NCI-H1105 (cell line): ENCODE results near the gene IFIT3.

Experiments used
- DNase-seq: peaks from one replicate; lab custom pipeline; 2025; lab: John Stamatoyannopoulos, UW

The IFIT3 gene

DNA sequence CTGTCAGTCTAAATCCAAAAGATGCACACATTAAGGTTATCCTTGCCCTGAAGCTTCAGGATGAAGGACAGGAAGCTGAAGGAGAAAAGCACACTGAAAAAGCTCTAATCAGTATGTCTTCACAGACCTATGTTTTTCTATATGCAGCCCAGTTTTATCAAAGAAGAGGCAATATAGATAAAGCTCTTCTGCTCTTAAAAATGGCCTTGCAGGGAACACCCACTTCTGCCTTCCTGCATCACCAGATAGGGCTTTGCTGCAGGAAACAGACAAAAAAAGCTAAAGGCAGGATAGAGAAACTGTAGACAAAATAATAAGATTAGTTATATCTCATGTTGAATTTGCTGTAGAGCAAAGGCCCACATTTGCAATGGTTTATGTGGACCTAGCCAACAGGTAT, 35.1 kb downstream of the IFIT3 start:
- DNase-seq, result no peak

DNA sequence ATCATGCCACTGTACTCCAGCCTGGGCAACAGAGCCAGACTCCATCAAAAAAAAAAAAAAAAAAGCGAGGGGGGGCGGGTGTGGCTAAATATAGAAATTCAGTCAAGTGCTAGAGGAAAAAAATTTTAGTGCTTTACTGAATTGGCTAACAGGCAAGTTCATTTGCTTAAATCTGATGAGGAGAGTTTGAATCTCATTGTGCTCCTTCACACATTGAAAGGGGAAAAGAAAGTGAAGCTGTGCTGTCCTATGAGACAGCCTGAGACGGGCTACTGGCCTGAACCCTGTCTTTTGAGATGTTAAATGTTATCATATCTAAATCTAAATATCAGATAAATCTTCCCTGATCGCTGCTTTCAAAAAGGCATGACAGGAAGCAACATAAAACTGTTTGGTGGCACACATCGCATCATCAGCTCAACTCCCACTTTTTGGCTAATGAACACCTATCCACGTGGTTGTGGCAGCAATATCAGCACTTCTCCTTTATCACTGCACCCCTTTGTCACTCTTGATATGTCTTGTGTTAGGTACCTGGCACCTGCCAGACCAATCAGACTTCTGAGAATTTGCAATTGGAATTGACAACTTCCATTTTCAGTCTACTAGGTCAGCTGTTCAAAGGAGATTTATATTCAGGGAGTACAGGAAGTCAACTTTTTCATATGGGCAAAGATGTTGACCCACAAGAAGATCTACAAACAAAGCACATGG, 36.1 kb downstream of the IFIT3 start:
- no peak for DNase-seq

DNA sequence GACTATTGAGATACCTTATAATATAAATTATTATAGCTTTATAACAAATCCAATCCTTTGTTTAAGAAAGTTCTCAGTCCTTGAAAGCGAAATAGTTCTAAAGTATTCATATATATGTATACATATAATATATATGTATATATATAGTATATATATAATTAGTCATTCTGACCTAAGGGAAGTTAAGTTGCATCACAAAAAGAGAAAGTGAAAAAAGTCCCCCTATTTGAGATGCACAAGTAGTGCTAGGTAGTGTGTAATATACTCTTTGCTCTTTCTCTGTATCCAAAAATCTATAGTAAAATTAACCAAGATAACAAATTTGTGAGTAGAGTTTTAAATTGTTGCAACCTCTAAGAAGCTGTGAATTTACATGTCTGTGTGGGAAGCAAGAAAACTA, 36.7 kb downstream of the IFIT3 start:
- DNase-seq, result no peak

DNA sequence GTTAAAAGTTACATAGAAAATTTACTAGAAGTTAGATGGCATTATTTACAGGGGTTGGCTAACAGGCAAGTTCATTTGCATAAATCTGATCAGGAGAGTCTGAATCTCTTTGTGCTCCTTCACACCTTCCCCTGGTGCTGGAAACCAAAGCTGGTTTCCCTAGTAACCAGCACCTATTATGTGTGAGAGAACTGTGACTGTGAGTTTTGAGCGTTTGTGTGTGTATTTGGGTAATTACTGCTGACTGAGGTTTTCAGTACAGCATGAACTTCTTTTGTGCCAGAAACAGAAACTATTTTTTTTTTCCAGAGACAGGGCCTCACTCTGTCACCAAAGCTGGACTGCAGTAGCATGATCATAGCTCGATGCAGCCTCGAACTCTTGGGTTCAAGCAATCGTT, 39.7 kb downstream of the IFIT3 start:
- DNase-seq, result no peak

DNA sequence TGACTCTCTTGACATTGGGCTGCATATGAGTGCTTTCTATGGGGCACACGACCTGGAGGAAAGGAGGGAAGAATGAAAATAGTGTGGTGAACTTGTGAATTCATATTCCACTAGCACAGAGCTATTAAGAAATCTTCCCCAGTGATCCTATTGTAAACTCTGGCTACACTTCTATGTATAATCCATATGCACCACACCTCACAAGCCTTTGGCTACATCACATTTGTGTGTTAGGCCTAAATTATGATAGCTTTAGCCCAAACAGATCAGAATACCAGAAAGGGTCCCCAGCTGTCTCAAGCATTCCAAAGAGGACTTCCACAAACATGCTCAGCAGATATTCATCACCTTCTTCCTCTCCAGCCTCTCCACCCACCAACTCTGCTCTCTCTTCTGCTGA, 40.3 kb downstream of the IFIT3 start:
- DNase-seq, result no peak

DNA sequence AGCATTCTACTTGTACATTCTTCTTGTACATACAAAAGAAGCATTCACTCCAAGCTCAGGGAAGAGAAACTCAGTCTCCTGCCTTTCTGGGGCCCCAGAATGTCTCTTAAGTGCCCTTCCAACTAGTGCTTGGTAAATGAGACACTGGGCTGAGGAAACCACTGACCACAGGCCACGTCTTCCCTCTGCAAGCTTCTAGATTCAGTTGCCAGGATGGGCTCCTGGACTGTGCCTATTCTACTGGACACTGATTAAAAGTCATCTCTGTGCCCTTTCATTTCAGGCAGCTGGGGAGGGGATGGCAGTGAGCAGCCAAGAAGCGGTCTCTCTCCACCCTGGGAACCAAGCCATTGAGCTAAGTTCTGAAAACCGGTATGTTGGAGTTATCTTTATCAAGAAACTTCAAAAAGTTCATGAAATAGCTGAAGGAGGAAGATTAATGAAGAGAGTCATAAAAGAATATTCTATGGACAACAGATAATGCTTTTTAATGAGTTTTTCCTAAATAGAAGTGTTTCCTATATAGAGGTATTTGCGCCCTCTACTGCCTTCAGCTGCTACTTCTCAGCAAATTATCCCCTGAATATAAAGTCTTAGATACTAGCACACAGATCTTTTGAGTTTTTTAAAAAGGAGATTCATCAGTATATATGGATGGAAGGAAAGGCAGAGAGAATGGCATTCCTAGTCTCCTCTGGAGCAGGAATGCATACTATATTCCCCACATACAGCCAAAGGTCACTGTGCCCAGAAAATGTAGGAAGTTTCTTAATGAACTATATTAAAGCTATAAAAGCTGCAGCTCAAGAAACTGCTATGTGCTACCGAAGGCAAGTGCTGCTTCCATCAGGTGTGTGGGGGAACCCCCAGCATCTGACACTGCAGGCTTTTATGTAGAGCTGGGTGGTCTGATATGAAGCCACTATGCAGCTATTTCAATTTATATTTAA, 41.6 kb downstream of the IFIT3 start:
- DNase-seq, result no peak

DNA sequence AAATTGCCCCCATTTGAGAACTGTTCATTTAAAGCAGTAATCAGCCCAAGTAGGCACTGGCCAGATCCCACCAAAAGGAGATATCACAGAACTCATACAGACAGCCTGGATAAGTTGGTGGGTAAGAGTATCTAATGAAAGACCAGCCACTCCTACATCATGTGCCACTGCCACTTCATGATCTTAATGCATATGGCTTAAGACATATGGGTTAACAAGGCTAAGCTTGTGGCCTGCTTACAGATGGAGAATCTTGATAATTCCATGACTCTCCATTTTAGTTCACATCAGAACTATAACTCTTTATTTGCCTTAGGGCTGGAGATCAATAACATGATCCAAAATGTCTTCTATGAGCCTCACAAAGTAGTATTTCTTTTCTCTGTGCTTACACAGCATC, 43.3 kb downstream of the IFIT3 start:
- DNase-seq, result no peak

DNA sequence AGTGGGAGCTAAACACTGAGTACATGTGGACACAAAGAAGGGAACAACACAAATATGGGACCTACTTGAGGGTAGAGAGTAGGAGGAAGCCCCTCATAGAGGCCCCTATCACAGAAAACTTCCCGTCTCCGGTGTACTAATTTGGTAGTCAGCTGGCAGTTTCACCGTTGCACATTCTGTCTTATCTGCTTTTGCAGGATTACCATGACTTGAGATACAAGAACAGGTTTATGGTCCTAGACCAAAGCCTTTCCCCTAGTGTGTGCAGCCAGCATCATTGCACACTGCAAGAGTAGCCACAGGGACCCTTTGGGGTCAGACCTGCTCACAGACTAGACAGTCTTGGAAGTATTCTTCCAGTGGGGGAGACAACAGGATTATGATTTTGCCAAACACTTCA, 44.2 kb downstream of the IFIT3 start:
- no peak for DNase-seq

DNA sequence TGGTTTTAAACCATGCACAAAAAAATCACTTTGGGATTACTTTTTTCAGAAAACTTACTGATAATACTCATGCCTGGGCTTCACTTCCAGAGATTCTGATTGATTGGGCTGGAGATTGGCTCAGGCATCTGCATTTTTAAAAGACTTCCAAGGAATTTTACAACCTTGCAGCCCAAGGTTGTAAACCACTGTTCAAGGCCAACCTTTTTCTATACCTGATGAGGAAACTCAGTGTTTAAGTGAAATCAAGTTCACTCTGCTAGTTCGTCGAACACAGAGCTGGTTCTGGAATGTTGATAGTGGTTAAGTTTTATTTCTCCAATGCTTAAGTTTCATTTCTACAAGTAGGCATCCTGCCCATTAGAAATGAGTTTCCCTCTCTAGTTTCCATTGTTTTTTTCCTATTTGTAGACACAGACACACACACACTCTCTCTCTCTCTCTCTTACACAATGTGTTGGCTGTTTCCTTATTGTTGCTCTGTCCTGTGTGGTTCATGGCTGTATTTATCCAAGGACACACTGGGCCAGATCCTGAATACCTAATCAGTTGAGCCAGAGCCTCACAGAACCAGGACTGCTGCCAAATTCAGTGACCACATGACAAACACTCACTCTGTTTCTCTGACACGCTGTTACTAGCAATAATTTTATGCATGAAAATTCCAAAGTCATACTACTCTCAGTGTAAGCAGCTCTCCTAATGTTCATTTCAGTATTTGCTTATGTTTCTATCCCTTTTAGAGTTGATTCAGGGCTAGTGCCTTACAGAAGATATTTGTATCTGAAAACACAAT, 46.3 kb downstream of the IFIT3 start:
- DNase-seq, result no peak

DNA sequence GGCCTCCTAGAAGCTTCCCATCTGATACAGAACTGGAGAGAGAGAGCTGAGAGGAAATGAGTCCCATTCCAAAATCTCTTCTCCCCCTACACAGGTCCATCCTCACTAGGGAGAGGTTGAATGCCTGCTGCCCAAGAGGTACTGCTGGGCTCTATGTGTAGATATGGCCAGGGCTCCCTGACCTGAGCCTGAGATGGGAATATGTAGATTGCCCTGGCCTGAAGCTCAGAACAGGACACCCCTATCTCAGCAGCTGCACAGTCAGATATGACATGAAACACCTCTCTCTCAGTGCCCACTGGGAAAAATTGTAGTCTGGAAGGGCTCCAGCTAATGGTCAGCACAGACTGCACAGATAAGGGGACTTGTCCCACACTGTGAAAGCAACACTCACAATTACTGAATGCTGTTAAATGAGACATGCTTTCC, 46.9 kb downstream of the IFIT3 start:
- no peak for DNase-seq

DNA sequence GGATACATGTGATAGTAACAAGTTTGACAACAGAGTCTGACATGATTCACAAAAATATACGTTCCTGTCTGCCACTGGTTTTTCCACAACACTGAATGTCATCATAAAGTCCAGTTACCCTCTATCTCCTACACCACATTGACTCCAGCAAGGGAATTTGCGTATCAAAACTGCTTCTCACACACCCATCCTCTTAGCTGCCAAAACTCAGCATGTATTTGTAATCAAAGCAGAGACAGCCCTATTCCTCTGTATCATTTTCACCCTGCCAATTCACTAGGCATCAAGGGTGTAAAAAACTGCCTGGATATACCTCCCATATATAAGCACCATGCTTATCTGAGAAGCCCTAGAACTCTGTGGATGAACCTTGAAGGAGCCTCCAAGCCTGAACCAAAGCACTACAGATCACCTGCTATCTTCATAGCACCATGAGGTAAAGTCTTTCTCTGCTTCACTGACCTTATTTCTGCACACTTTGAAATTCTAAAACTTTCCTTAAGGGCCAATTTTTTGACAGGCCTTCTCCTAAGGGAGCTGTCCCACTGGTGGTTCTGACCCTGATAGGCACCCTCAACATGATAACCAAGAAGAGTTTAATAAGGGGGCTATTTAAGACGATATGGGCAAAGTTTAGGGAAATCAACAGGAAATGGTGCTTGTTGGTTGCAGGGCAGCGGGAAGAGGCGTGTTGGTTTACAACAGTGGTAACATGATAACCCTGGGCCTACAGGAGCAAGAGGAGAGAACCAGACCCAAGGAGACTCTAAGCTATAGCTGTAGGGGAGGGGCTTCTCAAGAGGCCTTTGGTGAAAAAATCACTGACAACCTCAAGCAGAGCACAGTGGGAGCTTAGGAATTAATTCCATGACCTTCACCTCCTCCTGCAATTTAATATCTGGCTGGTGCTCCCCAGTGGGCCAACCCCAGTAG, 50.2 kb downstream of the IFIT3 start, which contains the start of gene IFIT1B:
Gene IFIT1B, plus strand, starts transcription at position 352 of the 933 bp plus-strand sequence. Its CDS starts 80 bp downstream, at position 432.
- DNase-seq, result no peak

DNA sequence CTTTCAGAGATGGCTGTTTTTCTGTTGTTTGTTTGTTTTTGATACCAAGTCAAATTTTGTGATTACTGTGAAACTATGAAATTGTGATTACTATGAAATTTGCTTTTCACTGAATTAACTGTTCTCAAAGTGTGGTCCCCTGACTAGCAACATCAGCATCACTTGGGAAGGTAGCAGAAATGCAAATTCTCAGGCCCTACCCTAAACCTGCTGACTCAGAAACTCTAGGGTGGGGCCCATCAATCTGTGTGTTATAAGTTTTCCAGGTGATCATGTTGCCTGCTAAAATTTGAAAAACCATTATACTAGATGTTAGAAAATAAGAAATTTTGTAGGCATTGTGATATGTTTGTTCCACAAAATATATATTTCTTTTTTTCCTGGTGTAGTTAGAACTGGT, 51.3 kb downstream of the IFIT3 start:
- DNase-seq, result no peak

DNA sequence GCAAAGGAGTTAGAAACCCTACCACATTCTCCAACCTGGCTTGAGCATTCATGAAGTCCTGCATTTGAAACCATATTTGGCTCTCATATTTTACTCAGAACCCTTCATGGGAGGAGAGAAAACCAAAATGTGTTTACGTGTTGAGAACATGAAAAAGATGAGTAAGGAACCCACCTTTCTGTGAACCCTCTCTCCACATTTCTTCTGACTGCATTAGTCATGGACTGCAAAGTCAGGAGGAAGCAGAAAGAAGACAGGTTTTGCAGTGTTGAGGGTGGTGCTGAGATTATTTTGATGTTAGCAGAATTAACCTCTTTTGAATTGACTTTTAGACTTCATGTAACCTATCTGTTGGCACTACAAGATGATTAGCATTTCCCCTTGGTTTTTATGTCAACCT, 55.0 kb downstream of the IFIT3 start:
- DNase-seq, result no peak

DNA sequence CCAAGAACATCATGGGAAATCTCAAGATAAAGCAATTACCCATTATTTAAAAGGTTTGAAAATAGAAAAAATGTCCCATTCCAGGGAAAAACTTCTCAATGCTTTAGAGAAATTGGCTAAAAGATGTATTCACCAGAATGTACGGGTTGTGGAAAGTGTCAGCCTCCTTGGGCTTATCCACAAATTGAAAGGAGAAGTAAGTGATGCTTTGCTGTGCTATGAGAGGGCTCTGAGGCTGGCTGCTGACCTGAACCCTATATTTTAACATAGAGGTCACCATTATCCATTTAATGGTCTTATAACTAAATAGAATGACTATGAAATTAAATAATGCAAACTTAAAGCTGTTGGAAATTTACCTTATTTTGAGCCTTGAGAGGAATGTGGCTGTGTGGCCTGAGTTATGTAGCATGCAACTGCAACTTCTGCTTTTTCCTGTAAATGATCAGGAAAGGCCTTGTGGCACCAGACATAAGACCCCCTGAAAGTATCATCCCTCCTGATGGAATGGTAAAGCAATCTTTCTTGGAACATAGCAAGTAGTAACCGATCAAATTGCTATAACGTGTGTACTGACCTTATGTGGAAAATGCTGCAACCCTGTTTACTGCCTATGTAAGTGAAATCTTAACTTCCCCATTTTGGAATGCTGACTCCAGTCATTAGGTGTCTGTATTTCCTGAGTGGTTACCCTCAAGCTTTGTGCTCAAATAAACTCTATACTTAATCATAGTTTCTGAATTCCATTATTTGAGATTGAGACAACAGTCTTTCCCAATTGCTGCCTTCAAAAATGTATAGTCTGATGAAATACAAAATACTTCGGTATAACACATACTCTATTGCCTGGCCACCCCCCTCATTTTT, 56.9 kb downstream of the IFIT3 start:
- no peak for DNase-seq

DNA sequence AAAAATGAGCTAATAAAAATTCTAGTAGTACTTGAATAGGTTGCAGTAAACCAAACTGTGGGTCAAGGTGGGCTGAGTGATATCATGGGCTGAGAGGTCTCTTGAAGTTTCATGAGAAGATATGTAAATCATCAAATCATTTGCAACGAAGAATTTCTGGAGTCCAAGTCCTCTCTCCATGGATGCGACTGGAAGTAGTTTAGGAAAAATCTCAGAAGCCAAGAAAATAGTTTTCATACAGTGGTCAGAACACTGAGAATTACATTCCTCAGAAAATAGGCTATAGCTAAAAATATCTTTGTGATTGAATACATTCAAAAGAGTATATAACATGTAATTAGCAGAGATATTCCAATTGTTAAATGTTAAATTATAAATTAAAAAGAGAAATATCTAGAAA, 61.0 kb downstream of the IFIT3 start:
- DNase-seq, result no peak

DNA sequence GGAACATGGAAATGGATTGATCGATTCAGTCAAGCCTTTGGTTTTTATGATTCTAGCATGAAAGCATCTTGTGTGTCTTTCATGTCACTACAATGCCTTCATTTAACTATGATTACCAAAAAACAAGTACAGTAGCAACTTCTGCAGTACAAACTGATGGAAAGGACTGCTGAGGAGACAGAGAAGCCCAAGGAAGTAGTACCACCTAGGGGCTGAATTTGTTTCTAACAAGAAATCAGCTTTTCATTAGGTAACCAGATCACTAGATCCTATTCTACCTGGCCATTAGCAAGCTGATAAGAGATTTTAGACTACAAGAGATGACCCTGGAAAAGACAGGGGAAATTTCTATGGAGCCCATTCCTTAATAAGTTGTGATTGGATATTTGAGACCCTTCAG, 61.5 kb downstream of the IFIT3 start:
- DNase-seq, result no peak
